HUES64 (cell line): ENCODE data around the gene ZCCHC14.
A peak's percentile ranks its signal among the peaks of the same experiment; 100 is the strongest.

Source experiments
- H3K27ac ChIP-seq: 2 replicates; pipeline ENCODE4 v1.7.0; 2013; ENCODE audit warnings: low read depth, low read length, inconsistent platforms
- H3K27me3 ChIP-seq: 2 replicates; pipeline ENCODE4 v1.6.1; 2013; ENCODE audit warnings: mild to moderate bottlenecking, low read length; ENCODE audit not compliant: insufficient read depth
- H3K36me3 ChIP-seq: 2 replicates; pipeline ENCODE4 v1.6.1; 2013; ENCODE audit warnings: mild to moderate bottlenecking, low read length; ENCODE audit not compliant: insufficient read depth
- H3K4me1 ChIP-seq: 2 replicates; pipeline ENCODE4 v1.6.1; 2013; ENCODE audit warnings: mild to moderate bottlenecking, low read length, moderate library complexity; ENCODE audit not compliant: insufficient read depth
- H3K4me3 ChIP-seq: 2 replicates; pipeline ENCODE4 v1.5.1; 2013; ENCODE audit warnings: mild to moderate bottlenecking, low read length, moderate library complexity
- H3K9ac ChIP-seq: 2 replicates; pipeline ENCODE4 v1.6.1; 2013; ENCODE audit warnings: mild to moderate bottlenecking, low read depth, low read length
- H3K9me3 ChIP-seq: 2 replicates; pipeline ENCODE4 v1.6.1; 2013; ENCODE audit warnings: low read depth, low read length; ENCODE audit not compliant: insufficient read depth
- WGBS: fragments of 150-250, 120-280 bp; methylation state at CpG from one replicate; pipeline ENCODE4 v1.1.7; 2013; ENCODE audit warnings: missing lambda C conversion rate; 5-methylcytosine and 5-hydroxymethylcytosine counted together

Gene ZCCHC14

DNA sequence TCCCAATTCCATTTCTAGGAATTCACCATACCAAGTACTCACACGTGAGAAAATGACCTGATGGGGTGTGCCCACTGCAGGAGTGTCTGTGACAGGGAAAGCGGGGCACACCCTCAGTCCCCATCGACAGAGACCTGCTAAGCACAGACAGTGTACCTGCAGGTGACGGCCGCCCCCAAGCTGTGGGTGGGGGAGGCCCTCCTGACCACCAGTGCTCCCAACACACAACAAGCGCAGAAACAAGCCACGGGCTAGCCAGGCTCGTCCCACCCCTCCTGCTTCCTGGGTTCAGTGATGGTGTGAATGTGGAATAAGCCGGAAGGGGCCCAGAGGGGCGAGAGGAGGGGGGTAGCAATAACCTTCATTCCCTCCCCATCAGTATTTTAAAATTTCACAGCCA, 31.9 kb downstream of the ZCCHC14 start:
- Histone ChIP-seq H3K27ac (no peak overlapping the region), H3K9ac (no peak overlapping the region), H3K4me3 (no peak overlapping the region), H3K27me3 (no peaks in the 10 kb centered on the region), H3K4me1 (peaks cover 10% of the 10 kb centered on the region), H3K9me3 (no peaks in the 10 kb centered on the region), H3K36me3 (peaks cover 33% of the 10 kb centered on the region)
- whole genome bisulfite sequencing = 94% methylated on average over 6 of the region's 10 CpGs

DNA sequence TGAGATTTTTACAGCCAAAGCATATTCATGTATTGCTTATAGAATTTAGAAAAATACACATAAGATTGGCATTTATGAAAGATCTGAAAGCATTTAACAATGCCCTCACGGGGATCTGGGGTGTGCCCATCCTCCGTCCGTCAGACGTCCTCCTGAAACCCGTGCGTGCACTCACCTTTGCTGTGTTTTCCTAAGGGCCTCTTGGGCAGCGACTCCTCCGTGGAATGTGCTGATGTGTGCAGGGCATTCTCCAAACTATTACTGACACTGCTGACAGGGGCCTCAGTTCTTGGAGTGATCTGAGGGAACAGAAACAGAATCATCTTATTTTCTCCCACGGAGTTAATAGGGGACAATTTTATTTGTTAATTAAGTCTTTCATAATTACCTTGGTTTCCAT, 33.0 kb downstream of the ZCCHC14 start:
- Histone ChIP-seq H3K9me3 (no peaks in the 10 kb centered on the region), H3K4me3 (no peak overlapping the region), H3K27ac (no peak overlapping the region), H3K27me3 (no peaks in the 10 kb centered on the region), H3K9ac (no peak overlapping the region), H3K36me3 (peaks cover 36% of the 10 kb centered on the region), H3K4me1 (peaks cover 6% of the 10 kb centered on the region; the same call in 1 of the 2 replicates)
- WGBS = 96% methylated on average over 8 of the region's 9 CpGs

DNA sequence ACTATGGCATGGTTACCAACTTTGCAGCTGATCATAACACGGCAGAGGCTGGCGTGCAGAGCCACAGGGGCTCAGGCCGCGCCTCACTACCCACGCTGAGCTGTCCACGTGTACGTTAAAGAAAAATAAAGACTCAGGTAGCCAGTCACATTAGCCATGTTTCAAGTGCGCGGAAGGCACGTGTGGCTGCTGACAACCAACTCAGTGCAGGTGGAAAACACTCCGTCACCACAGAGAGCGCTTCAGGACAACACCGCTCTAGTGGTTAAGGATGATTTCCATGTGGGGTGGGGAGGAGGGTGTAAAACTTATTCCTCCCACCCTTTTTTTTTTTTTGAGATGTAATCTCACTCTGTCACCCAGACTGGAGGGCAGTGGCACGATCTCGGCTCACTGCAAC, 33.8 kb downstream of the ZCCHC14 start:
- 96% methylated on average over 15 of the region's 15 CpGs for WGBS
- H3K27me3 ChIP-seq = no peaks in the 10 kb centered on the region
- no peaks in the 10 kb centered on the region for H3K9me3 ChIP-seq
- no peak overlapping the region for H3K4me3 ChIP-seq
- H3K4me1 ChIP-seq = peaks cover 6% of the 10 kb centered on the region; the same call in 1 of the 2 replicates
- peaks cover 44% of the 10 kb centered on the region for H3K36me3 ChIP-seq
- H3K9ac ChIP-seq = no peak overlapping the region
- no peak overlapping the region for H3K27ac ChIP-seq

DNA sequence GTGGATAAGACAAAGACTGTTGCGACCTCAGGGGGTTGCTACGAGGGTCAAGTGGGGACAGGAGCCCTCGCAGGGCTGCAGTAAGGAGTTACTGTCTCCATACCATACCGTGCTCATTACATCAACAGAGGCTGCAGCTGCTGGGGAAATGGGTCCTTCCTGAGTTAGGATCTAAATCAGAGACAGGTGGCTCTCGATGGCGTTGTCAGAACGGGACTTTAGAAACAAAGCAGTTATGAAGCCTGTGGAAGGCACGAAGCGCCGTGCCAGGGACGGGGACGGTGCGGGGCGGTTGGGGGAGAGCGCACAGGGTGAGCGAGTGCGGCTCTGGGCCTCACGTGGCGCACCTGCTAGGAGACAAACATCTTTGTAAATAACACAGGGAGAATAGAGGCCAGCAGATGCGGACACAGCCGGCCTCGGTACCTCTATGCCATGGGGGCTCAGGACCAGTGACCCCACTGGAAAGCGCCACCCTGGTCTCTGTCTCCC, 34.4 kb downstream of the ZCCHC14 start:
- peak overlapping the region; percentile 36; the same call in 1 of the 2 replicates for H3K27ac ChIP-seq

DNA sequence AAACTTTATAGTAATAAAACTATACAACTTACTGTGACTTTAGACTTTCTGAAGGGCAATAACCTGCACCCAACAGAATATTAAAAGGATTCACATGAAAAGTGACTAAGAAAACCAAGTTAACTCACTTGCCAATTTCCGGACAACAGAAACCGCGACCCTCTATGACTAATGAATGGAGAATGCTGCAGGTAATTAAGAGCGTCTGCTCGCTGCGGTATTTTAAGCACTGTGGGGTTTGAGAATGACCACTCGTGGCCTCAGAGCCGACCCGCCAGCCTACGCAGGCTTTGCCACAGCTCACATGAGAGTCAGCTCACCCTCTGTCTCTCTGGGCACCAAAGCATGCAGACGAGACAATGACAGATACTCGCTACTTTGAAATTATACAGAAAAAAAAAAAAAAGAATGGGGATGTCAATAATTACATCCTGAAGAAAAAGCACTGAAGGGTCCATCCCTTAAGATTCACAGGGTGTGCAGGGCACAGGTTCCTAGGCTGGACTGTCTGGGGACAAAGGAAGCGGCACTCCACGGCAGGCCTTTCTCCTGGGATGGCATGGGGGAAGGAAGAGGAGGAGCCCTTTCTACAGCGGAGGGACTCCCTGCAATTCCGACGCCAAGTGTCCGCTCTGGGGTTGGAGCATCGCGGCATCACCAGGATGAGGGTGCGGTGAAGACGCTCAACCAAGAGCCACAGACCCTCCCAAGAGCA, 35.0 kb downstream of the ZCCHC14 start:
- Histone ChIP-seq H3K9me3 (no peaks in the 10 kb centered on the region), H3K9ac (no peak overlapping the region), H3K4me1 (peaks cover 6% of the 10 kb centered on the region; the same call in 1 of the 2 replicates), H3K4me3 (no peak overlapping the region), H3K27ac (peak overlapping the region; percentile 36; the same call in 1 of the 2 replicates), H3K27me3 (no peaks in the 10 kb centered on the region), H3K36me3 (peaks cover 52% of the 10 kb centered on the region)
- WGBS = 79% methylated on average over 22 of the region's 22 CpGs

More for the DNA sequence above, 34.4 kb downstream of the ZCCHC14 start:
- H3K4me1 ChIP-seq = peaks cover 6% of the 10 kb centered on the region; the same call in 1 of the 2 replicates
- no peaks in the 10 kb centered on the region for H3K9me3 ChIP-seq
- H3K36me3 ChIP-seq = peaks cover 46% of the 10 kb centered on the region
- no peak overlapping the region for H3K4me3 ChIP-seq
- H3K9ac ChIP-seq = no peak overlapping the region
- 90% methylated on average over 23 of the region's 23 CpGs for WGBS
- no peaks in the 10 kb centered on the region for H3K27me3 ChIP-seq

DNA sequence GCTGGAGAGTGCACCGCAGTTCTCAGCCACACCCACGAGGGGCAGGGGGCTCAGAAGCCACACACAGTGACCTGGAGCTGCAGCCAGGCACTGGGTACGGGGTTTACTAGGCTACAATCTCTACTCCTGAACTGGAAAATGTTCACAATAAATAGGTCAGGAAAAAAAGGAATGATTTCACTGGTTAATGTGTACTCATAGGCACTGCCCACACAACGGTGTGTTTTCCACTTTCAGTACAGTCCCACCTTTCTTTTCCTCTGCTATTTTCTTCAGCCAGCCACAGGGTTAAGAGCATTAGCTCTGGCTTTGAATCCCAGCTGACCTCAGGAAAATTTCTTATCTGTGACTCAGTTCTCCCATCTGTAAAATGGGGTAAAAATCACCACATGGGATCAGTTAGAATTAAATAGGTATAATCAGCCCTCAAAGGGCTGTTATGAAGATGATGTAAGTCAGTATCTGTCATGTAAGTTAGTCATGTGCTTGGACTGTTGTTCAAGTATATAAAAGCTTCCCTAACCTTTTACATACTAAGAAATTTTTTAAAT, 35.7 kb downstream of the ZCCHC14 start:
- Histone ChIP-seq H3K36me3 (peaks cover 56% of the 10 kb centered on the region), H3K9ac (no peak overlapping the region), H3K9me3 (no peaks in the 10 kb centered on the region), H3K4me1 (peaks cover 6% of the 10 kb centered on the region; the same call in 1 of the 2 replicates), H3K27me3 (no peaks in the 10 kb centered on the region), H3K4me3 (no peak overlapping the region), H3K27ac (peak overlapping the region; percentile 11; the same call in 1 of the 2 replicates)
- WGBS = 80% methylated on average over 4 of the region's 4 CpGs

DNA sequence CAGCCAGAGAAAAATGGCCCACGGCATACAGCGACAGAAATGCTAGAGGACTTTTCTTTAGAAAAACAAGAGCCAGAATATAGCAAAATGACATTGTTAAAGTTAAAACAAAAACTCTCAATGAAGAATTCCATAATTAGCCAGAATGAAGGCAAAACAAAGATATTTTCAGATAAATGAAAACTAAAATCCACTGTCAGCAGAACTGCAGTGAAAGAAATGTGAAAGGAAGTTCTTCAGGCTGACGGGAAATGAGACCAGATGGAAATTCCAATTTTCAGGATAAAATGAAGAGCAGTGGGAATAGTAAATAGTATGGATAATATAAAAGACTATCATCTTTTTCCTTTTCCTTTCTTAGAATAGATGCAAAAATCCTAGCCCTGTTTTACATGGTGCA, 38.4 kb downstream of the ZCCHC14 start:
- H3K27ac ChIP-seq = no peak overlapping the region
- 100% methylated on average over 3 of the region's 3 CpGs for WGBS
- H3K4me1 ChIP-seq = peaks cover 6% of the 10 kb centered on the region; the same call in 1 of the 2 replicates
- no peaks in the 10 kb centered on the region for H3K27me3 ChIP-seq
- no peak overlapping the region for H3K9ac ChIP-seq
- H3K9me3 ChIP-seq = no peaks in the 10 kb centered on the region
- H3K4me3 ChIP-seq = no peak overlapping the region
- H3K36me3 ChIP-seq = peaks cover 61% of the 10 kb centered on the region

DNA sequence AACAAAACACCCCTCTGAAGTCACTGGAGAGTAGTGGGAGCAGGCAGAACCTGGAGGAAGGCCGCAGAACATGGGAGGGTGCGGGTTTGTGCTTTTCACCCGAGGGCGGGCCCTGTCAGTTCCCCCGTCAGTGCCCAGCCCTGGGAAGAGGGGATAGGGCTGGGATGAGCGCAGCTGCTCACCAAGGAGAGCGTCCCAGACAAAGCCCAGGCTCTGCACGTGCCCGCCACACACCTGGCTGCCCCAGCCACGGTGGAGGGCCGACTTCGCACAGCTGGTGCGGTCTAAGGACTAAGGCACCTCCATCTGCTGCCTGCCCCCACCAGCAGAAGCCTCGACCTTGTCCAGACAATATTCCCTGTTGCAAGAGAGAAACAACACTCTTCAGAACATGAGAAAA, 39.5 kb downstream of the ZCCHC14 start:
- peaks cover 4% of the 10 kb centered on the region; the same call in 1 of the 2 replicates for H3K4me1 ChIP-seq
- H3K9me3 ChIP-seq = no peaks in the 10 kb centered on the region
- 95% methylated on average over 14 of the region's 14 CpGs for WGBS
- H3K27ac ChIP-seq = no peak overlapping the region
- no peaks in the 10 kb centered on the region for H3K27me3 ChIP-seq
- no peak overlapping the region for H3K4me3 ChIP-seq
- peaks cover 61% of the 10 kb centered on the region for H3K36me3 ChIP-seq
- no peak overlapping the region for H3K9ac ChIP-seq

DNA sequence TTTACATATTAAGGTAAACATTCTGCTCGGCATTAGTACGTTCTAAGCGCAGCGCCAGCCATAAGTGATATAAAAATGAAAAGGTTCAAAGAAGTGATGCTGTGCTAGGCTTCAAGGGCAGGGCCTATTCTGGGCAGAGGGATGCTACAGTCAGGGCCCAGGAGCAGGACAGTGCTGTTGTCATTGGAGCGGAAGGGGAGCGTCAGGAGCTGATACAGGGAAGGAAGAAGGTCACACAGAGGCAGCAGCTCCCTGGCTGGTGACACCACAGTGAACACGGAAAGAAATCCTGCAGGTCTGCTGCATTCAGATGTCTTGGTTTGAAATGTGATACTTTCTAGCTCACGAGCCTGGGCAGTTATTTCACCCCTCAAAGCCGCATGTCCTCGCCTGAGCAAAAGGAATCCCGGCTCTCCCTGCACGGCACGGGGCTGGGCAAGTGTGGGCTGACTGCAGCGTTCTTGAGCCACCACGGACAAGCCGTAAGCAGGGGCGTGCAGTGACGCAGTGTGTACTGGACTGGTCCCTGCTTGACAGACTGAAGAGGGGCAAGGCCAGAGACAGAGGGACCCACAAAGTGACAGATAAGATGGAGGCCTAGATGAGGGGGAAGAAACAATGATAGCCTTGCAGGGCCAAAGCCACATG, 41.1 kb downstream of the ZCCHC14 start:
- H3K9ac ChIP-seq = no peak overlapping the region
- no peak overlapping the region for H3K4me3 ChIP-seq
- H3K9me3 ChIP-seq = no peaks in the 10 kb centered on the region
- H3K4me1 ChIP-seq = no peaks in the 10 kb centered on the region
- WGBS = 94% methylated on average over 18 of the region's 18 CpGs
- no peaks in the 10 kb centered on the region for H3K27me3 ChIP-seq
- peaks cover 63% of the 10 kb centered on the region for H3K36me3 ChIP-seq
- no peak overlapping the region for H3K27ac ChIP-seq

DNA sequence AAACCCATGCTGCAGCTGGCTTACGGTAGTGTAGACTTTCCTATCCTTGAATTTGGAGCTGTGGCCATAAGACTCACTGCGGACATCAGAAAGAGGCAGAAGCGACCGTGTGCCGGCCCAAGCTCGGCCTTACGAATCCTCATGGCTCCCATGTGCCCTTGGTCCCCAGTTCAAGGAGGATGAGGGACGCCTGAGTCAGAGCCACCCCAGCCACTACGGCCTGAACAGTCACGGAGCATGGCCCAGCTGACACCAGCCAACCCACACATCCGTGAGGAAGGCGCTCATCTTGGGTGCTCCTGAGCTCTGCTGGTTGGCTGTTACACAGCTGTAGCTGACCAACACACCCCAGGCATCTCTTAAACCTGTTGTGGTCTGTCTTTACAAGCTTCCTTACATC, 44.0 kb downstream of the ZCCHC14 start:
- 95% methylated on average over 12 of the region's 12 CpGs for WGBS
- H3K9ac ChIP-seq = no peak overlapping the region
- peaks cover 7% of the 10 kb centered on the region; the same call in 1 of the 2 replicates for H3K9me3 ChIP-seq
- no peak overlapping the region for H3K27ac ChIP-seq
- peaks cover 71% of the 10 kb centered on the region for H3K36me3 ChIP-seq
- no peaks in the 10 kb centered on the region for H3K4me1 ChIP-seq
- H3K4me3 ChIP-seq = no peak overlapping the region
- no peaks in the 10 kb centered on the region for H3K27me3 ChIP-seq

DNA sequence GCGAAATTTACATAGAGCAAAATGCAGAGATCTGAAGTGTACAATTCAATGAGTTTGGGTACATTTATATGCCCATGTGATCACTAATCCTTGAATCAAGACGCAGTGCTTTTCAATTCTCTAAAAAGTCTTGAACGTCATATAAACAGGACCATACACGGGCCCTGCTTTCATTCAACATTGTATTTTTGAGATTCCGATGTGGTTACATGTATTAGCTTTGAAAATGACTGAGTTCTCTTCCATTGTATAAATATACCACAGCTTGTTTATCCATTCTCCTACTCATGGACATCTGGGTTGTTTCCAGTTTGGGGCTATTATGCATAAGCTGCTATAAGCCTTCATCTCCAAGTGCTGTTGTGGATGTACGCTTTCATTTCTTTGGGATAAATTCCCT, 45.5 kb downstream of the ZCCHC14 start:
- Histone ChIP-seq H3K9ac (no peak overlapping the region), H3K27me3 (no peaks in the 10 kb centered on the region), H3K9me3 (peaks cover 8% of the 10 kb centered on the region; the same call in 1 of the 2 replicates), H3K4me3 (no peak overlapping the region), H3K36me3 (peaks cover 66% of the 10 kb centered on the region), H3K27ac (no peak overlapping the region), H3K4me1 (no peaks in the 10 kb centered on the region)
- 97% methylated on average over 5 of the region's 6 CpGs for WGBS
